Hepatocyte (in vitro differentiated cells): ENCODE measurements around the gene NECAB2.

Experiments used
- EZH2 ChIP-seq: fragments of 200-600 bp; sonication (generic); IDR thresholded peaks from 2 replicates; pipeline ENCODE4 v1.6.1; 2016; ENCODE audit warnings: antibody characterized with exemption, mild to moderate bottlenecking, borderline replicate concordance
- TF ChIP-seq, protein P1 (sequence below): fragments of 200-600 bp; sonication (generic); IDR thresholded peaks from 2 replicates; pipeline ENCODE4 v1.5.1; 2016; ENCODE audit warnings: antibody characterized with exemption, mild to moderate bottlenecking; ENCODE audit not compliant: poor library complexity

DNA sequence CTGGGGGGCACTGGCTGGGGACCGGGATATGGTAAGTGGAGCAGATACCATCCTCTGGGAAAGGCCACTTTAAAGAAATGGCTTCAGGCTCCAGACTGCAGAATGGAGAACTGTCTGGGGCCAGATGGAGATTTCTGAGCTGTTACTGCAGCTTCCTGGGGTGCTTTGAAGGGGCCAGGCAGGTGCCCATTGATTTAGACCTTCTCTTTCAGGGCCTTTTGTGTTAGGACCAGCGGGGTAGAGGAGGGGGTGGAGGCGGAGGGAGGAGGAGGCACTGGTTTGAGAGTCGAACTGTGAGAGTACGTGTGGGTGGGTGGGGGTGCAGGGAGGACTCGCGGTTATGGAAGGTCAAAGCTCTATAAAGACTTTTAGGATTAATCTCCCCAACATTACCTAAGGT is 11.4 kb downstream of the NECAB2 start:
- TF ChIP-seq EZH2, result no peak
- TF ChIP-seq, protein P1, sequence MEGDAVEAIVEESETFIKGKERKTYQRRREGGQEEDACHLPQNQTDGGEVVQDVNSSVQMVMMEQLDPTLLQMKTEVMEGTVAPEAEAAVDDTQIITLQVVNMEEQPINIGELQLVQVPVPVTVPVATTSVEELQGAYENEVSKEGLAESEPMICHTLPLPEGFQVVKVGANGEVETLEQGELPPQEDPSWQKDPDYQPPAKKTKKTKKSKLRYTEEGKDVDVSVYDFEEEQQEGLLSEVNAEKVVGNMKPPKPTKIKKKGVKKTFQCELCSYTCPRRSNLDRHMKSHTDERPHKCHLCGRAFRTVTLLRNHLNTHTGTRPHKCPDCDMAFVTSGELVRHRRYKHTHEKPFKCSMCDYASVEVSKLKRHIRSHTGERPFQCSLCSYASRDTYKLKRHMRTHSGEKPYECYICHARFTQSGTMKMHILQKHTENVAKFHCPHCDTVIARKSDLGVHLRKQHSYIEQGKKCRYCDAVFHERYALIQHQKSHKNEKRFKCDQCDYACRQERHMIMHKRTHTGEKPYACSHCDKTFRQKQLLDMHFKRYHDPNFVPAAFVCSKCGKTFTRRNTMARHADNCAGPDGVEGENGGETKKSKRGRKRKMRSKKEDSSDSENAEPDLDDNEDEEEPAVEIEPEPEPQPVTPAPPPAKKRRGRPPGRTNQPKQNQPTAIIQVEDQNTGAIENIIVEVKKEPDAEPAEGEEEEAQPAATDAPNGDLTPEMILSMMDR, result no peak
